Measurements from ENCODE around the gene FIGLA. TPM values are rescaled to one million over a fixed set of nuclear protein-coding genes. Genes with fewer than 3 reads are reported as not detected.

Gene FIGLA
- total and polyA plus RNA-seq, 2 of the 8 experiments (the other 6 are each of a cell fraction or from before 2014, with no cell fraction given), result not detected

GRCh38 chr2:70776266-70776665 lies 14.2 kb downstream of the FIGLA start (continued):
- TF ChIP-seq, protein P1, sequence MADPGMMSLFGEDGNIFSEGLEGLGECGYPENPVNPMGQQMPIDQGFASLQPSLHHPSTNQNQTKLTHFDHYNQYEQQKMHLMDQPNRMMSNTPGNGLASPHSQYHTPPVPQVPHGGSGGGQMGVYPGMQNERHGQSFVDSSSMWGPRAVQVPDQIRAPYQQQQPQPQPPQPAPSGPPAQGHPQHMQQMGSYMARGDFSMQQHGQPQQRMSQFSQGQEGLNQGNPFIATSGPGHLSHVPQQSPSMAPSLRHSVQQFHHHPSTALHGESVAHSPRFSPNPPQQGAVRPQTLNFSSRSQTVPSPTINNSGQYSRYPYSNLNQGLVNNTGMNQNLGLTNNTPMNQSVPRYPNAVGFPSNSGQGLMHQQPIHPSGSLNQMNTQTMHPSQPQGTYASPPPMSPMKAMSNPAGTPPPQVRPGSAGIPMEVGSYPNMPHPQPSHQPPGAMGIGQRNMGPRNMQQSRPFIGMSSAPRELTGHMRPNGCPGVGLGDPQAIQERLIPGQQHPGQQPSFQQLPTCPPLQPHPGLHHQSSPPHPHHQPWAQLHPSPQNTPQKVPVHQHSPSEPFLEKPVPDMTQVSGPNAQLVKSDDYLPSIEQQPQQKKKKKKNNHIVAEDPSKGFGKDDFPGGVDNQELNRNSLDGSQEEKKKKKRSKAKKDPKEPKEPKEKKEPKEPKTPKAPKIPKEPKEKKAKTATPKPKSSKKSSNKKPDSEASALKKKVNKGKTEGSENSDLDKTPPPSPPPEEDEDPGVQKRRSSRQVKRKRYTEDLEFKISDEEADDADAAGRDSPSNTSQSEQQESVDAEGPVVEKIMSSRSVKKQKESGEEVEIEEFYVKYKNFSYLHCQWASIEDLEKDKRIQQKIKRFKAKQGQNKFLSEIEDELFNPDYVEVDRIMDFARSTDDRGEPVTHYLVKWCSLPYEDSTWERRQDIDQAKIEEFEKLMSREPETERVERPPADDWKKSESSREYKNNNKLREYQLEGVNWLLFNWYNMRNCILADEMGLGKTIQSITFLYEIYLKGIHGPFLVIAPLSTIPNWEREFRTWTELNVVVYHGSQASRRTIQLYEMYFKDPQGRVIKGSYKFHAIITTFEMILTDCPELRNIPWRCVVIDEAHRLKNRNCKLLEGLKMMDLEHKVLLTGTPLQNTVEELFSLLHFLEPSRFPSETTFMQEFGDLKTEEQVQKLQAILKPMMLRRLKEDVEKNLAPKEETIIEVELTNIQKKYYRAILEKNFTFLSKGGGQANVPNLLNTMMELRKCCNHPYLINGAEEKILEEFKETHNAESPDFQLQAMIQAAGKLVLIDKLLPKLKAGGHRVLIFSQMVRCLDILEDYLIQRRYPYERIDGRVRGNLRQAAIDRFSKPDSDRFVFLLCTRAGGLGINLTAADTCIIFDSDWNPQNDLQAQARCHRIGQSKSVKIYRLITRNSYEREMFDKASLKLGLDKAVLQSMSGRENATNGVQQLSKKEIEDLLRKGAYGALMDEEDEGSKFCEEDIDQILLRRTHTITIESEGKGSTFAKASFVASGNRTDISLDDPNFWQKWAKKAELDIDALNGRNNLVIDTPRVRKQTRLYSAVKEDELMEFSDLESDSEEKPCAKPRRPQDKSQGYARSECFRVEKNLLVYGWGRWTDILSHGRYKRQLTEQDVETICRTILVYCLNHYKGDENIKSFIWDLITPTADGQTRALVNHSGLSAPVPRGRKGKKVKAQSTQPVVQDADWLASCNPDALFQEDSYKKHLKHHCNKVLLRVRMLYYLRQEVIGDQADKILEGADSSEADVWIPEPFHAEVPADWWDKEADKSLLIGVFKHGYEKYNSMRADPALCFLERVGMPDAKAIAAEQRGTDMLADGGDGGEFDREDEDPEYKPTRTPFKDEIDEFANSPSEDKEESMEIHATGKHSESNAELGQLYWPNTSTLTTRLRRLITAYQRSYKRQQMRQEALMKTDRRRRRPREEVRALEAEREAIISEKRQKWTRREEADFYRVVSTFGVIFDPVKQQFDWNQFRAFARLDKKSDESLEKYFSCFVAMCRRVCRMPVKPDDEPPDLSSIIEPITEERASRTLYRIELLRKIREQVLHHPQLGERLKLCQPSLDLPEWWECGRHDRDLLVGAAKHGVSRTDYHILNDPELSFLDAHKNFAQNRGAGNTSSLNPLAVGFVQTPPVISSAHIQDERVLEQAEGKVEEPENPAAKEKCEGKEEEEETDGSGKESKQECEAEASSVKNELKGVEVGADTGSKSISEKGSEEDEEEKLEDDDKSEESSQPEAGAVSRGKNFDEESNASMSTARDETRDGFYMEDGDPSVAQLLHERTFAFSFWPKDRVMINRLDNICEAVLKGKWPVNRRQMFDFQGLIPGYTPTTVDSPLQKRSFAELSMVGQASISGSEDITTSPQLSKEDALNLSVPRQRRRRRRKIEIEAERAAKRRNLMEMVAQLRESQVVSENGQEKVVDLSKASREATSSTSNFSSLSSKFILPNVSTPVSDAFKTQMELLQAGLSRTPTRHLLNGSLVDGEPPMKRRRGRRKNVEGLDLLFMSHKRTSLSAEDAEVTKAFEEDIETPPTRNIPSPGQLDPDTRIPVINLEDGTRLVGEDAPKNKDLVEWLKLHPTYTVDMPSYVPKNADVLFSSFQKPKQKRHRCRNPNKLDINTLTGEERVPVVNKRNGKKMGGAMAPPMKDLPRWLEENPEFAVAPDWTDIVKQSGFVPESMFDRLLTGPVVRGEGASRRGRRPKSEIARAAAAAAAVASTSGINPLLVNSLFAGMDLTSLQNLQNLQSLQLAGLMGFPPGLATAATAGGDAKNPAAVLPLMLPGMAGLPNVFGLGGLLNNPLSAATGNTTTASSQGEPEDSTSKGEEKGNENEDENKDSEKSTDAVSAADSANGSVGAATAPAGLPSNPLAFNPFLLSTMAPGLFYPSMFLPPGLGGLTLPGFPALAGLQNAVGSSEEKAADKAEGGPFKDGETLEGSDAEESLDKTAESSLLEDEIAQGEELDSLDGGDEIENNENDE (IDR thresholded peaks at IDR 0.05; ENCODE audit: insufficient replicate concordance, low read length), result no peak
- no peak for TF ChIP-seq NANOG (IDR thresholded peaks at IDR 0.05; ENCODE audit: insufficient read depth, low read depth, low read length, poor library complexity, severe bottlenecking)
- no peak for TF ChIP-seq EGR1 (IDR thresholded peaks at IDR 0.05; ENCODE audit: borderline replicate concordance, low read depth, low read length)
- TF ChIP-seq SIRT6 (IDR thresholded peaks at IDR 0.05; ENCODE audit: low read length), result no peak
- no peak for TF ChIP-seq SUZ12 (IDR thresholded peaks at IDR 0.05; ENCODE audit: low read length)
- no peak for TF ChIP-seq SAP30 (IDR thresholded peaks at IDR 0.05; ENCODE audit: insufficient read depth, insufficient replicate concordance, low read length)
- TF ChIP-seq YY1 (IDR thresholded peaks at IDR 0.05; ENCODE audit: low read depth, low read length), result no peak
- TF ChIP-seq, protein P2, sequence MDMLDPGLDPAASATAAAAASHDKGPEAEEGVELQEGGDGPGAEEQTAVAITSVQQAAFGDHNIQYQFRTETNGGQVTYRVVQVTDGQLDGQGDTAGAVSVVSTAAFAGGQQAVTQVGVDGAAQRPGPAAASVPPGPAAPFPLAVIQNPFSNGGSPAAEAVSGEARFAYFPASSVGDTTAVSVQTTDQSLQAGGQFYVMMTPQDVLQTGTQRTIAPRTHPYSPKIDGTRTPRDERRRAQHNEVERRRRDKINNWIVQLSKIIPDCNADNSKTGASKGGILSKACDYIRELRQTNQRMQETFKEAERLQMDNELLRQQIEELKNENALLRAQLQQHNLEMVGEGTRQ (IDR thresholded peaks at IDR 0.05; ENCODE audit: low read length), result no peak
- TF ChIP-seq CBX8 (IDR thresholded peaks at IDR 0.05; ENCODE audit: borderline replicate concordance, low read depth, low read length), result no peak
- no peak for TF ChIP-seq EP300 (IDR thresholded peaks at IDR 0.05; ENCODE audit: borderline replicate concordance in 1 of 2, low read depth in 2 of 2, low read length in 2 of 2)
